SU-DHL-6 (cell line): ENCODE data around the gene FBN3.

ENCODE experiments used
- H2AFZ ChIP-seq: fragments of 200-600 bp; sonication (generic); 2 replicates; pipeline ENCODE4 v1.6.1; 2014; ENCODE audit warnings: low read depth, mild to moderate bottlenecking, moderate library complexity, mixed read lengths, antibody characterized with exemption, low read length; ENCODE audit not compliant: severe bottlenecking
- H3F3A ChIP-seq: fragments of 200-600 bp; shearing (Covaris generic); 2 replicates; pipeline ENCODE4 v1.6.0; 2016; ENCODE audit warnings: antibody characterized with exemption, mild to moderate bottlenecking; ENCODE audit not compliant: insufficient read depth
- H3K27ac ChIP-seq: fragments of 200-600 bp; sonication (generic); 2 replicates; pipeline ENCODE4 v1.5.1; 2016; ENCODE audit warnings: low read depth, mild to moderate bottlenecking, low read length, moderate library complexity, mixed read lengths
- H3K27me3 ChIP-seq: fragments of 200-600 bp; sonication (generic), shearing (Covaris generic); 2 replicates; pipeline ENCODE4 v1.6.0; 2014; ENCODE audit warnings: mild to moderate bottlenecking, low read length
- H3K36me3 ChIP-seq: fragments of 200-600 bp; sonication (generic); 2 replicates; pipeline ENCODE4 v1.6.1; 2014; ENCODE audit warnings: mild to moderate bottlenecking, low read length, mixed read lengths
- H3K4me2 ChIP-seq: fragments of 300-600, 200-600 bp; shearing (Covaris generic), sonication (generic); 2 replicates; pipeline ENCODE4 v1.6.0; 2014; ENCODE audit warnings: low read length, low read depth, mild to moderate bottlenecking; ENCODE audit not compliant: poor library complexity, severe bottlenecking
- H3K4me3 ChIP-seq: fragments of 200-600 bp; sonication (generic); 2 replicates; pipeline ENCODE4 v1.5.1; 2014; ENCODE audit warnings: antibody characterized with exemption, low read length, mild to moderate bottlenecking, mixed read lengths; ENCODE audit not compliant: insufficient read depth, poor library complexity, severe bottlenecking
- H3K79me2 ChIP-seq: fragments of 200-600 bp; sonication (generic); 2 replicates; pipeline ENCODE4 v1.6.1; 2014; ENCODE audit warnings: mild to moderate bottlenecking, low read length, moderate library complexity; ENCODE audit not compliant: insufficient read depth
- H3K9ac ChIP-seq: fragments of 200-600 bp; sonication (generic); 2 replicates; pipeline ENCODE4 v1.7.0; 2014; ENCODE audit warnings: mild to moderate bottlenecking, low read length
- H3K9me2 ChIP-seq: fragments of 200-600 bp; sonication (generic); replicated peaks from 2 replicates; pipeline ENCODE4 v1.6.1; 2014; ENCODE audit warnings: low read length; ENCODE audit not compliant: insufficient read depth
- H3K9me3 ChIP-seq: fragments of 200-600 bp; sonication (generic); 2 replicates; pipeline ENCODE4 v1.6.1; 2014; ENCODE audit warnings: low read length, mixed read lengths; ENCODE audit not compliant: insufficient read depth
- H4K20me1 ChIP-seq: fragments of 200-600 bp; sonication (generic); 2 replicates; pipeline ENCODE4 v1.6.1; 2014; ENCODE audit warnings: low read depth, mild to moderate bottlenecking, antibody characterized with exemption, low read length, moderate library complexity, mixed read lengths
- CTCF ChIP-seq: fragments of 200-600 bp; sonication (generic); IDR thresholded peaks from one replicate; pipeline ENCODE4 v1.5.1; 2017; ENCODE audit warnings: antibody characterized with exemption, mild to moderate bottlenecking, low read length, moderate library complexity; ENCODE audit not compliant: insufficient read depth, poor library complexity, severe bottlenecking
- EZH2phosphoT487 ChIP-seq: fragments of 200-600 bp; sonication (generic), shearing (Covaris generic); conservative IDR thresholded peaks from 2 replicates; pipeline ENCODE4 v1.6.1; 2018; ENCODE audit warnings: mild to moderate bottlenecking, antibody characterized with exemption, low read length, moderate library complexity, mixed read lengths

Gene FBN3

GRCh38 chr19:8109890-8110662 is 39.3 kb downstream of the FBN3 start:
- Histone ChIP-seq H3K9me2 (no peaks in the 10 kb centered on the region), H3K9ac (no peak overlapping the region), H3K27ac (no peak overlapping the region), H3K9me3 (no peaks in the 10 kb centered on the region), H3F3A (no peaks in the 10 kb centered on the region), H3K4me3 (no peak overlapping the region), H3K27me3 (no peaks in the 10 kb centered on the region), H3K36me3 (no peaks in the 10 kb centered on the region), H2AFZ (no peak overlapping the region), H3K4me2 (no peak overlapping the region), H4K20me1 (no peaks in the 10 kb centered on the region), H3K79me2 (no peaks in the 10 kb centered on the region)
- TF ChIP-seq EZH2phosphoT487, result no peak
- no peak for TF ChIP-seq CTCF

- Histone ChIP-seq H3K9ac (no peak overlapping the region), H3K4me2 (no peak overlapping the region), H4K20me1 (no peaks in the 10 kb centered on the region), H3K9me2 (no peaks in the 10 kb centered on the region), H3K27me3 (no peaks in the 10 kb centered on the region), H3K79me2 (no peaks in the 10 kb centered on the region), H2AFZ (no peak overlapping the region), H3K36me3 (no peaks in the 10 kb centered on the region), H3K27ac (no peak overlapping the region), H3F3A (no peaks in the 10 kb centered on the region), H3K9me3 (no peaks in the 10 kb centered on the region), H3K4me3 (no peak overlapping the region)
- TF ChIP-seq CTCF (no peak), EZH2phosphoT487 (no peak)
Measured at GRCh38 chr19:8109455-8109854, 39.9 kb downstream of the FBN3 start.

- no peak for TF ChIP-seq EZH2phosphoT487
- TF ChIP-seq CTCF, result no peak
- H3F3A ChIP-seq, result no peaks in the 10 kb centered on the region
- H3K9me3 ChIP-seq, result no peaks in the 10 kb centered on the region
- H3K9ac ChIP-seq, result no peak overlapping the region
- H3K27me3 ChIP-seq, result no peaks in the 10 kb centered on the region
- no peak overlapping the region for H2AFZ ChIP-seq
- H3K4me3 ChIP-seq, result no peak overlapping the region
- no peaks in the 10 kb centered on the region for H3K36me3 ChIP-seq
- no peaks in the 10 kb centered on the region for H3K9me2 ChIP-seq
- no peaks in the 10 kb centered on the region for H3K79me2 ChIP-seq
- H4K20me1 ChIP-seq, result no peaks in the 10 kb centered on the region
- H3K4me2 ChIP-seq, result no peak overlapping the region
- H3K27ac ChIP-seq, result no peak overlapping the region
Measured at GRCh38 chr19:8108560-8109445, 40.6 kb downstream of the FBN3 start.
